ENCODE data around the gene CDS1. TPM values are rescaled to one million over a fixed set of nuclear protein-coding genes. Genes with fewer than 3 reads are reported as not detected.
"Not testable (repeated sequence)": the region's sequence is repeated elsewhere in the genome, so short reads cannot be mapped to it uniquely, and the experiment has no call there.

The CDS1 gene
- total and polyA plus RNA-seq, 2 donors from 2014 or later, result 13.5 to 18.8 TPM

- H3K27me3 ChIP-seq (ENCODE audit: control insufficient read depth, insufficient read depth, low read length), result no peaks in the 10 kb centered on the region
- no peaks in the 10 kb centered on the region for H3K9me3 ChIP-seq (ENCODE audit: control insufficient read depth in 2 of 3, insufficient read depth in 1 of 3, low read length in 3 of 3)
- TF ChIP-seq, protein P1, sequence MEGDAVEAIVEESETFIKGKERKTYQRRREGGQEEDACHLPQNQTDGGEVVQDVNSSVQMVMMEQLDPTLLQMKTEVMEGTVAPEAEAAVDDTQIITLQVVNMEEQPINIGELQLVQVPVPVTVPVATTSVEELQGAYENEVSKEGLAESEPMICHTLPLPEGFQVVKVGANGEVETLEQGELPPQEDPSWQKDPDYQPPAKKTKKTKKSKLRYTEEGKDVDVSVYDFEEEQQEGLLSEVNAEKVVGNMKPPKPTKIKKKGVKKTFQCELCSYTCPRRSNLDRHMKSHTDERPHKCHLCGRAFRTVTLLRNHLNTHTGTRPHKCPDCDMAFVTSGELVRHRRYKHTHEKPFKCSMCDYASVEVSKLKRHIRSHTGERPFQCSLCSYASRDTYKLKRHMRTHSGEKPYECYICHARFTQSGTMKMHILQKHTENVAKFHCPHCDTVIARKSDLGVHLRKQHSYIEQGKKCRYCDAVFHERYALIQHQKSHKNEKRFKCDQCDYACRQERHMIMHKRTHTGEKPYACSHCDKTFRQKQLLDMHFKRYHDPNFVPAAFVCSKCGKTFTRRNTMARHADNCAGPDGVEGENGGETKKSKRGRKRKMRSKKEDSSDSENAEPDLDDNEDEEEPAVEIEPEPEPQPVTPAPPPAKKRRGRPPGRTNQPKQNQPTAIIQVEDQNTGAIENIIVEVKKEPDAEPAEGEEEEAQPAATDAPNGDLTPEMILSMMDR (IDR thresholded peaks at IDR 0.05; ENCODE audit: borderline replicate concordance, extremely low read depth, insufficient read depth), result no peak
- no peak overlapping the region for H3K27ac ChIP-seq (ENCODE audit: low read depth in 2 of 2, low read length in 2 of 2)
- intact Hi-C loops (cut with DNase I), result no loop called here
- no peak overlapping the region for H3K4me3 ChIP-seq (ENCODE audit: low read length in 3 of 3)
- no peaks in the 10 kb centered on the region for H3K36me3 ChIP-seq (ENCODE audit: control insufficient read depth in 2 of 3, insufficient read depth in 3 of 3, low read length in 3 of 3)
- DNase-seq (no peak), FAIRE-seq (no peak)
- no peaks in the 10 kb centered on the region for H3K4me1 ChIP-seq (ENCODE audit: control insufficient read depth in 2 of 3, insufficient read depth in 2 of 3, low read depth in 1 of 3, low read length in 3 of 3)
- no peak overlapping the region for H3K9ac ChIP-seq (ENCODE audit: low read length in 3 of 3)
Observed at GRCh38 chr4:84660606-84661005, 77.7 kb downstream of the CDS1 start.

DNA sequence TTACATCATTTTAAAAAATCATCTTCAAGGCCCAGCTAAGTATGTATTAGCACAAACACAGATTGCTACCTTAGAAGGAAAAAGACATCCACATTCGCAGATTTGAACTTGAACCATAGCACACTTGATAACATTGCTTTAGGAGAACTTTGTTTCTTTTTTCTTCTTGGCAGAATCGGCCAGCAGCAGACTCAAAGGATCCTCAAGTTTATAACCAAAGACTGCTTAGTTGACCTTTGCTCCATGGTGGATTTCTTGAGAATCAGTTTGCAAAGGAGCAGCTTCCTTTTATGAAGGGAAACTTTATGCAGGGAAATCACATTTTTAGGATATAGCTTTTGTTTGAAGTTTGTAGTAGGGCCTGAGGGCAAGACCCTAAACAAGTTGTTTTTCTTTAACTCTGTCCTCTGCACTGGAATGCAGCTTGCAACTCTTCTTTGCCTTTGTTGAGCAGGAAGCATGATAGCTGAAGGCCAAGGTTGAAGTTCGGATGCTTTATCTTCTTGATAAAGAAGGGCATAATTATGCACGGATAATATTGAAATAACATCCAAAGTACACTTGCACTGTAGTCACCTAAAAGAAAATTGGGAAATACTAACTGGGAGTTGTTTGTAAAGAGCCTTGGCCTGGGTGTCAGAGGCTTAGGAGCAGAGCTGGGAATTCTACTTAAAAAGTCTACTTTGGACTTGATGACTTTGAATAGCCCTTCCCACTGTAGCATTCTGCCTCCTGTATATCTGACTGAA is 78.4 kb downstream of the CDS1 start:
- H3K4me1 ChIP-seq (ENCODE audit: control insufficient read depth in 2 of 3, insufficient read depth in 2 of 3, low read depth in 1 of 3, low read length in 3 of 3), result no peaks in the 10 kb centered on the region
- intact Hi-C loops (cut with DNase I), result no loop called here
- no peak for DNase-seq
- H3K4me3 ChIP-seq (ENCODE audit: low read length in 3 of 3), result no peak overlapping the region
- H3K27me3 ChIP-seq (ENCODE audit: control insufficient read depth, insufficient read depth, low read length), result no peaks in the 10 kb centered on the region
- H3K9ac ChIP-seq (ENCODE audit: low read length in 3 of 3), result no peak overlapping the region
- H3K9me3 ChIP-seq (ENCODE audit: control insufficient read depth in 2 of 3, insufficient read depth in 1 of 3, low read length in 3 of 3), result no peaks in the 10 kb centered on the region
- FAIRE-seq, result no peak
- TF ChIP-seq, protein P1 (IDR thresholded peaks at IDR 0.05; ENCODE audit: borderline replicate concordance, extremely low read depth, insufficient read depth), result no peak
- peaks cover 0 to 2% (median 0%) of the 10 kb centered on the region in 3 donors for H3K36me3 ChIP-seq (ENCODE audit: control insufficient read depth in 2 of 3, insufficient read depth in 3 of 3, low read length in 3 of 3)
- H3K27ac ChIP-seq (ENCODE audit: low read depth in 2 of 2, low read length in 2 of 2), result no peak overlapping the region

DNA sequence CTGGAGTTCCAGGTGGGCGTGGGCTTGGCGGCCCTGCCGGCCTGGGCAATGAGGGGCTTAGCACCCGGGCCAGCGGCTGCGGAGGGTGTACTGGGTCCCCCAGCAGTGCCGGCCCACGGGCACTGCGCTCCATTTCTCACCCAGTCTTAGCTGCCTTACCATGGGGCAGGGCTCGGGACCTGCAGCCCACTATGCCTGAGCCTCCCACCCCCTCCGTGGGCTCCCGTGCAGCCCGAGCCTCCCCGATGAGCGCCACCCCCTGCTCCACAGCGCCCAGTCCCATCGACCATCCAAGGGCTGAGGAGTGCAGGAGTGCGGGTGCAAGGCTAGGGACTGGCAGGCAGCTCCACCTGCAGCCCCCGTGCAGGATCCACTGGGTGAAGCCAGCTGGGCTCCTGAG is 81.8 kb downstream of the CDS1 start:
- H3K27ac ChIP-seq (ENCODE audit: low read depth in 2 of 2, low read length in 2 of 2); H3K4me1 ChIP-seq (ENCODE audit: control insufficient read depth in 2 of 3, insufficient read depth in 2 of 3, low read depth in 1 of 3, low read length in 3 of 3); H3K9me3 ChIP-seq (ENCODE audit: control insufficient read depth in 2 of 3, insufficient read depth in 1 of 3, low read length in 3 of 3); FAIRE-seq; H3K4me3 ChIP-seq (ENCODE audit: low read length in 3 of 3); H3K9ac ChIP-seq (ENCODE audit: low read length in 3 of 3); H3K36me3 ChIP-seq (ENCODE audit: control insufficient read depth in 2 of 3, insufficient read depth in 3 of 3, low read length in 3 of 3); H3K27me3 ChIP-seq (ENCODE audit: control insufficient read depth, insufficient read depth, low read length); DNase-seq; intact Hi-C loops (cut with DNase I): not testable (repeated sequence)

DNA sequence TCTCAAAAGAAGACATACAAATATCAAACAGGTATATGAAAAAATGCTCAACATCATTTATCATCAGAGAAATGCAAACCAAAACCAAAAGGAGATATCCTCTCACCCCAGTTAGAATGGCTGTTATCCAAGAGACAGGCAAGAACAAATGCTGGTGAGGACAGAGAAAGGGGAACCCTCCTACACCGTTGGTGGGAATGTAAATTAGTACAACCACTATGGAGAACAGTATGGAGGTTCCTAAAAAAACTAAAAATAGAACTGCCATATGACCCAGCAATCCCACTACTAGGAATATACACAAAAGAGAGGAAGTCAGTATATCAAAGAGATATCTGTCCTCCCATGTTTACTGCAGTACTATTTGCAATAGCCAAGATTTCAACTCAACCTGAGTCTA is 83.5 kb downstream of the CDS1 start:
- Histone ChIP-seq H3K27ac (ENCODE audit: low read depth in 2 of 2, low read length in 2 of 2) (no peak overlapping the region), H3K4me1 (ENCODE audit: control insufficient read depth in 2 of 3, insufficient read depth in 2 of 3, low read depth in 1 of 3, low read length in 3 of 3) (no peaks in the 10 kb centered on the region), H3K36me3 (ENCODE audit: control insufficient read depth in 2 of 3, insufficient read depth in 3 of 3, low read length in 3 of 3) (peaks cover 6 to 8% (median 6%) of the 10 kb centered on the region in 3 donors), H3K4me3 (ENCODE audit: low read length in 3 of 3) (no peak overlapping the region), H3K9ac (ENCODE audit: low read length in 3 of 3) (no peak overlapping the region), H3K9me3 (ENCODE audit: control insufficient read depth in 2 of 3, insufficient read depth in 1 of 3, low read length in 3 of 3) (no peaks in the 10 kb centered on the region), H3K27me3 (ENCODE audit: control insufficient read depth, insufficient read depth, low read length) (no peaks in the 10 kb centered on the region)
- intact Hi-C loops (cut with DNase I), result no loop called here
- DNase-seq (no peak), FAIRE-seq (no peak)
- TF ChIP-seq, protein P1 (IDR thresholded peaks at IDR 0.05; ENCODE audit: borderline replicate concordance, extremely low read depth, insufficient read depth), result no peak
